GM19238 (cell line): ENCODE data around the gene PLEKHG4B.

Experiments used
- DNase-seq: peaks from one replicate; pipeline ENCODE4 v3.0.0; 2011; ENCODE audit warnings: low spot score; ENCODE audit not compliant: insufficient read length

PLEKHG4B gene

DNA sequence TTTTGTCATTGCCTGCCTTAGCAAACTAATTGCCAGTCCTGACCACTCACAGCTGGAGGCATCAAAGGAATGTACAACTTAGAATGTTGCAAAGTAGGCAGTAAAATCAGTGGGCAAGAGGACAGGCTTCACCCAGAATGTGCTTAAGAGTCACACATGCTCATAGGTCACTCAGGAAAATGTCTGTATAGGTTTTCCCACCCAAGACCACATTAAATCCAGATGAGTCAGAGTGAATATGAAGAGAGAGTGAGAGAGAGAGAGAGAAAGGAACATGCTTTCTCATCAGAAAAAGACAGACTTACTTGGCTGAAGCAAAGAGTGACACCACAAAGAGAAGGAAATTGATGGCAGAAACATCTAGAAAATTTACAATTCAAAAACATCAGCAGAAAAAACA is 37.9 kb downstream of the PLEKHG4B start:
- no peak for DNase-seq

- no peak for DNase-seq
Observed at GRCh38 chr5:130601-131131, 38.7 kb downstream of the PLEKHG4B start.

DNA sequence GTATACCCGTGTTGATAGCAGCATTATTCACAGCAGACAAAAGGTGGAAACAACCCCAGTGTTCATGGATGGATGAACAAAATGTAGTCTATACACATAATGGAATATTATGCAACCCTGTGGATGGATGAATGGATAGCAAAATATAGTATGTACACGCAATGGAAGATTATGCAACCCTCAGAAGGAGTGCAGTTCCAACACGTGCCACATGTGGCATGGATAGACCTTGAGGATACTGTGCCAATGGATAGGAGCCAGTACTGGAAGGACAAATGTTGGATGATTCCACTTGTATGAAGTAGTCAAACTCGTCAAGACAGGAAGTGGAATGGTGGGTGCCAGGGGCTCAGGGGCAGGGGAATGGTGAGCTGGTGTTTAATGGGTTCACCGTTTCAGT is 44.9 kb downstream of the PLEKHG4B start:
- no peak for DNase-seq

DNA sequence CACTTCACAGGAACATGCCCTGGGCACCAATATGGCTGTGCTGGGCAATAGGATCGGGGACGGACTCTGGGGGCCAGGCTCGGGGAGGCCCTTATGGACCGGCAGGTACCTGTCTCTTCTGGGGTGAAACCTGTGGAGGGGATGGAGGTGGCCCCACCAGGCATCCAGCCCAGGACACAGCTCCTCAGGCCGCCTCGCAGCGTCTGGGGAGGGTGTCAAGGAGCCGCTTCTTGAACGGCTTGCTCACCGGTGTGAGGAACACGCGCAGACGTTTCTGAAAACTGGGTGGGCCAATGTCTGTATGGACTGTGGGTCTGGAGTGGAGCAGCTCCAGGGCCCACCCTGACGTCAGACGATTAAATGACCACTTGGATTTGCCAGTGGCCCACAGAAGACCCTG is 45.8 kb downstream of the PLEKHG4B start:
- DNase-seq = no peak

DNA sequence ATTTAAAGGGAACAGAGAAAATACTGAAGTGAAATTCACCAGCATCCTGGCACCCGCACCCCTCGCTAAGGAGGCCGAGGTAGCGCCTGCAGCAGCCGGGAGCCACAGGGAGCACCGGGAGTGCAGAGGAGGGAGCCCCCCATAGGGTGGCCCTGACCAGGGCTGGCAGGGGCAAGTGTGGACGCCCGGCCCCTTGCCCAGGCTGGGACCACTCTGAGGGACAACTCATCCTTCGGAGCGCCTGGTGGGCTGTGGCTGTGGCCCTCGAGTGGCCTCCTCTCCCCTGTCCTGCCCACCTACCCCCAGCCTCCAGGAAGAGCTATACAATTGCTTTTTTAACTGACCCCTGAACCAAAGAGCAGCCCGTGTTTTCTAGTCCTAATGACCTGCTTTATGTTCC is 47.0 kb downstream of the PLEKHG4B start:
- DNase-seq = no peak

DNA sequence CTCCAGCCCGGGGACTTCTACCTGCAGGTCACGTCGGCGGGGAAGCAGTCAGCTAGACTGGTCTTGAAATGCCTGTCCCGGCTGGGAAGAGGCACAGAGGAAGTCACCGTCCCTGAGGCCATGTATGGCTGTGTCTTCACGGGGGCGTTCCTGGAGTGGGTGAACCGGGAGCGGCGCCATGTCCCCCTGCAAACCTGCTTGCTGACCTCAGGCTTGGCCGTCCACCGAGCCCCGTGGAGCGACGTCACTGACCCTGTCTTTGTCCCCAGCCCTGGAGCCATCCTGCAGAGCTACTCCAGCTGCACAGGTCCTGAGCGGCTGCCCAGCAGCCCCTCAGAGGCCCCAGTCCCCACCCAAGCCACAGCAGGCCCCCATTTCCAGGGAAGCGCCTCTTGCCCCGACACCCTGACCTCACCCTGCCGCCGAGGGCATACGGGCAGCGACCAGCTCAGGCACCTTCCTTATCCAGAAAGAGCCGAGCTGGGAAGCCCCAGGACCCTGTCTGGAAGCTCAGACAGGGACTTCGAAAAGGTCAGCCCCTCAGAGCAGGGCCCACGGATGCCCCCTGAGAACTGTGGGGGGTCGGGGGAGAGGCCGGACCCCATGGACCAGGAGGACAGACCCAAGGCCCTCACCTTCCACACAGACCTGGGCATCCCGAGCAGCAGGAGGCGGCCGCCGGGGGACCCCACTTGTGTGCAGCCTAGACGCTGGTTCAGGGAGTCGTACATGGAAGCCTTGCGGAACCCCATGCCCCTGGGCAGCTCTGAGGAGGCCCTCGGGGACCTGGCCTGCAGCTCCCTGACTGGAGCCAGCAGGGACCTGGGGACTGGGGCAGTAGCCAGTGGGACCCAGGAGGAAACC is 47.8 kb downstream of the PLEKHG4B start:
- DNase-seq = no peak

DNA sequence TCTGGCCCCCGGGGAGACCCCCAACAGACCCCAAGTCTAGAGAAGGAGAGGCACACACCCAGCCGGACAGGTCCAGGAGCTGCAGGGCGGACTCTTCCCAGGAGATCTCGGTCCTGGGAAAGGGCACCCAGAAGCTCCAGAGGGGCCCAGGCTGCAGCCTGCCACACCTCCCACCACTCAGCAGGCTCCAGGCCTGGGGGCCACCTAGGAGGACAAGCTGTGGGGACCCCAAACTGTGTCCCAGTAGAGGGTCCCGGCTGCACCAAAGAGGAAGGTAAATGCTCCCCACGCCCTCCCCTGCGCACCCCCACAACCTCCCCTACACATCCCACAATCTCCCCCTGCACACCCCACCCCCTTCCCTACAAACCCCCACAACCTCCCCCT is 48.5 kb downstream of the PLEKHG4B start:
- DNase-seq = no peak

DNA sequence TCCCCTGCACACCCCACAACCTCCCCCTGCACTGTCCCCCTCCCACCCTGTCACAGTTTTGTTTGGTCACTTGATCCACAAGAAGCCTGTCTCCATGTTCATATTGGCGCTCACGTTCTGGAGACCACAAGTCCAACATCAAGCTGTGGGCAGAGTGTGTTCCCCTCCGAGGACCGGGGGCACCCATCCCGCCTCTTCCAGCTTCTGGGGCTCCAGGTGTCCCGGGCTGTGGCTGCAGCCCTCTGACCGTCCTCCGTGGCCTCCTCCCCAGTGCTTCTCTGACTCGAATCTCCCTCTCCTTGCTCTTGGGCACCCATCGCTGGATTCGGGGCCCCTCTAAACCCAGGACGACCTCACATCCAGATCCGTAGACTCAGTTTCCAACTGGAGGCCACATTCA is 49.2 kb downstream of the PLEKHG4B start:
- no peak for DNase-seq

DNA sequence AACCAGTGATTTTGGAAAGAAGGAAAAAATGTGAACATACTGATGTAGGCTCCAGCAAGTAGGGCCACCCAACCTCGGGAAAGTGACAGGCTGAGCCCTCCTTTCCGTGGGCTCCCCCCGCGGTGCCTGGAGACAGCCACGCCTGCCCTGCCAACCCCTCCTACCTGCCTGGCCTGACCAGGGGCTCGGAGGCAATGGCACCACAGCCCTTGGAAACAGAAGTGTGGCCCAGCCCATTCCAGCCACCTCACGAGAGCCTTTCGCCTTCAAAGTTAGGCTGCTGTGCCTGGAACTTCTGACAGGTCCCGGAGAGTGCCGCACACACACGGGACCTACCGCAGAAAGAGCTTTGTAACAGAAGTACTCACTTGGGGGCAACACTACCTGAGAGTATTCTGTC is 49.8 kb downstream of the PLEKHG4B start:
- no peak for DNase-seq

GRCh38 chr5:142246-142810 is 50.4 kb downstream of the PLEKHG4B start:
- DNase-seq = no peak

DNA sequence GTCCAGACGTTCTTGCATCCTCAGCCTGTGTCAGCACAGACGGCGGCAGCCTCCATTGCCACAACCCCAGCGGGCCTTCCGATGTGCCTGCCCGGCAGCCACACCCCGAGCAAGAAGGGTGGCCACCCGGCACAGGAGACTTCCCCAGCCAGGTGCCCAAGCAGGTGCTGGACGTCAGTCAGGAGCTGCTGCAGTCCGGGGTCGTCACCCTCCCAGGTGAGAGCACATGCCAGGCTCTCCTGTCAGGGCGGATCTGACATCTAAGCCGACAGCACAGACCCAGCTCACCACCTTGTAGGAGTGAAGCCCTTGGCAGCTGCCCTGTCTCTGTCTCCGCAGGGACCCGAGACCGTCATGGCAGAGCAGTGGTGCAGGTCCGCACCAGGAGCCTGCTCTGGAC is 51.1 kb downstream of the PLEKHG4B start:
- DNase-seq = no peak

- DNase-seq = no peak
Observed at GRCh38 chr5:144941-145340, 53.0 kb downstream of the PLEKHG4B start.

DNA sequence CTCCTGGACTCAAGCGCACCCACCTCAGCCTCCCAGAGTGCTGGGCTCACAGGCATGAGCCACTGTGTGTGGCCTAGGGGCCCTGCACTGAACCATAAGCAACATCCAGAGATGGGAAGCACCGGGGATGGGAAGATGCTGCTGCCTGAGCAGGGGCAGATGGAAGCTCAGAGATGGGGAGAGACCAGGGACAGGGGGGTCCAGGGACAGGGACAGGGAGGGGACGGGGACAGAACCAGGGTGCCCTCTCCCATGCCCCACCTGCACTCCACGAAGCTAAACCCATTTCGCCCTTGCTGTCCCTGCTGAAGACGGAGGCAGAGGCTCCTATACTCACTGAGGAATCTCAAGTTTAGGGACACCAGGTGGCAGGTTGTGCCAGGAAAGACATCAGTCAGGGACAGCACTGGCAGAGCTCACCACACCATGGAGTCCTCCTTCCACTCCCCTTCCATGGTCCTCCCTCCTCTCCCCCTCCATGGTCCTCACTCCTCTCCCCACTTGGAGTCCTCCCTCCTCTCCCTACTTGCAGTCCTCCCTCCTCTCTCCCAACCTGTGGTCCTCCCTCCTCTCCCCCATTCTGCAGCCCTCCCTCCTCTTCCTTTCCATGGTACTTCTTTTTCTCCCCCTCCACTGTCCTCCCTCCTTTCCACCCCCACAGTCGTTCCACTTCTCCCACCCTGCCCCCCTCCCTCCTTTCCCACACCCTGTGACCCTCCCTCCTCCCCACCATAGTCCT is 53.8 kb downstream of the PLEKHG4B start:
- no peak for DNase-seq

GRCh38 chr5:147751-148150 is 55.8 kb downstream of the PLEKHG4B start:
- DNase-seq = no peak

GRCh38 chr5:149745-150485 is 57.9 kb downstream of the PLEKHG4B start:
- DNase-seq = no peak

DNA sequence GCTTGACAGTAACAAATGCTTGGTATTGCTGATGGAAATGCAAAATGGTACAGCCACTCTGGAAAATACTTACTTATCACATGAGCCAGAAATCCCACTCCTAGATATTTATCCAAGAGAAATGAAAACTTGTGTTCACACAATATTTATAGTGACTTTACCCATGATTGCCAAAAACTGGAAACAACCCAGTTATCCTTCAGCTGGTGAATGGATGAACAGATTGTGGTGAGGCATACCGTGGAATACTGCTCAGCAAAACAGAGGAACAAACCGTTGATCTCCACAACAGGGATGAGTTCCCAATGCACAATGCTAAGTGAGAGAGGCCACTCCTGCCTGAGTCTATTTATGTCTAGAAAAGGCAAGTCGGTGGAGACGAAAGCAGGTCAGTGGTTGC is 58.8 kb downstream of the PLEKHG4B start:
- no peak for DNase-seq

GRCh38 chr5:152077-152476 is 60.1 kb downstream of the PLEKHG4B start:
- no peak for DNase-seq

DNA sequence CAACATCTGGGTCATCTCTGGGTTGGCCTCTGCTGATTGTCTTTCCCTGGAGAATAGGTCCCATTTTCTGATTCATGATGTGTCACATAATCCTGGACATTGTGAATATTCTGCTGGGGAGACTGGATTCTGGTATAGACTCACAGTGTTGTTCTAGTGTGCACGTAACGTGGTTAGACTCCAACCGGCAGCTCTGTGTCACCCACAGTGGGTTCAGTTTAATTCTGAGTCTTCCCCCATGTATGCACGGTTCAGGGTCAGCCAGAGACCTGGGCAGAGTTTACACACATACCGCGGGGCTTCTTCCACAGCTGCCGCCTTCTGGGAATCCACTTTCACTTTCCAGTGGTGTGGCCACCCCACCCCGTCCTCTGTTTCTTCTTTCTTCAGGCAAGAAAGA is 61.3 kb downstream of the PLEKHG4B start:
- no peak for DNase-seq

- no peak for DNase-seq
Observed at GRCh38 chr5:154236-154635, 62.3 kb downstream of the PLEKHG4B start.

GRCh38 chr5:154826-155225 is 62.9 kb downstream of the PLEKHG4B start:
- no peak for DNase-seq

GRCh38 chr5:155651-156410 is 63.9 kb downstream of the PLEKHG4B start:
- no peak for DNase-seq
